C1 segment of cervical spinal cord (tissue), 14 donors: ENCODE results near the gene DCTN4.
A peak's percentile ranks its signal among the peaks of the same experiment; 100 is the strongest.
"Not testable (repeated sequence)": the region's sequence is repeated elsewhere in the genome, so short reads cannot be mapped to it uniquely, and the experiment has no call there.

Experiments used
- DNase-seq, 14 donors: peaks; one replicate each; lab custom pipeline; 2025; lab: John Stamatoyannopoulos, UW

The DCTN4 gene

GRCh38 chr5:150758531-150759333 lies at the start of gene DCTN4:
Gene DCTN4 (minus strand): TSS chr5:150759017. CDS start chr5:150758993, 24 bp downstream.
- DNase-seq = peak; percentile 73 to 100 (median 99)

GRCh38 chr5:150804388-150804787 lies 45.6 kb upstream of the DCTN4 start:
- no peak for DNase-seq

GRCh38 chr5:150801117-150801927 lies 42.5 kb upstream of the DCTN4 start:
- peak in 6 of 14 donors; percentile 15 to 51 (median 22) for DNase-seq

- no peak for DNase-seq
Measured at GRCh38 chr5:150797384-150797783, 38.6 kb upstream of the DCTN4 start.

- DNase-seq = no peak
Measured at GRCh38 chr5:150794927-150795326, 36.1 kb upstream of the DCTN4 start.

GRCh38 chr5:150793423-150793888 lies 34.6 kb upstream of the DCTN4 start:
- DNase-seq = not testable (repeated sequence)

GRCh38 chr5:150791536-150791935 lies 32.7 kb upstream of the DCTN4 start:
- no peak for DNase-seq

GRCh38 chr5:150789943-150790611 lies 31.3 kb upstream of the DCTN4 start:
- peak in 1 of 14 donors; percentile 18 for DNase-seq

- no peak for DNase-seq
Measured at GRCh38 chr5:150789450-150789849, 30.6 kb upstream of the DCTN4 start.

- DNase-seq = no peak
Measured at GRCh38 chr5:150788977-150789376, 30.2 kb upstream of the DCTN4 start.

GRCh38 chr5:150787656-150788055 lies 28.8 kb upstream of the DCTN4 start:
- no peak for DNase-seq

- DNase-seq = no peak
Measured at GRCh38 chr5:150786876-150787275, 28.1 kb upstream of the DCTN4 start.

- DNase-seq = no peak
Measured at GRCh38 chr5:150785950-150786349, 27.1 kb upstream of the DCTN4 start.

GRCh38 chr5:150783422-150783928 lies 24.7 kb upstream of the DCTN4 start:
- DNase-seq = peak in 2 of 14 donors; percentile 3 to 21

- no peak for DNase-seq
Measured at GRCh38 chr5:150782850-150783249, 24.0 kb upstream of the DCTN4 start.

- DNase-seq = peak in 1 of 14 donors; percentile 80
Measured at GRCh38 chr5:150781706-150782614, 23.1 kb upstream of the DCTN4 start.

GRCh38 chr5:150780816-150781221 lies 22.0 kb upstream of the DCTN4 start:
- no peak for DNase-seq

- peak in 1 of 14 donors; percentile 4 for DNase-seq
Measured at GRCh38 chr5:150780187-150780692, 21.4 kb upstream of the DCTN4 start.

- no peak for DNase-seq
Measured at GRCh38 chr5:150779397-150780186, 20.8 kb upstream of the DCTN4 start.
